ENCODE data around the gene NRIP1.

DNA sequence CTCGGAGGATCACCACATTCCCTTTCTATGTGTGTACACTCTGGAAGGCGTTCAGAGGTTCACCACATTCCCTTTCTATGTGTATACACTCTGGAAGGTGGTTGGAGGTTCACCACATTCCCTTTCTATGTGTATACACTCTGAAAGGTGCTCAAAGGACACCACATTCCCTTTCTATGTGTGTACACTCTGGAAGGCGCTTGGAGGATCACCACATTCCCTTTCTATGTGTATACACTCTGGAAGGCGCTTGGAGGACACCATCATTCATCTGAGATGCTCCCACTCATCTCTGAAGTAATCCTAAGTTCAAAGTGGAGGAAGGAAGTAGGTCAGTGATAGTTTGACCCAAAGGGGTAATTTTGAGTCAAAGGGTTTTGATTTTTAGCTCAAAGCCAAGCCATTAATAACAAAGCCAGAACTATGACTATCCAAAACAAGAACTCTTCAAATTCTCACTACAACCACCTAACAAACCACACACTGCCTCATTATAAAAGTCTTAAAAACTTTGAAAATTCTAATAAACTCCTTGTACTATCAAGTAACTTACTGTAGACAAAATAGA lies 32.9 kb downstream of the NRIP1 start:
- TF ChIP-seq EZH2 (IDR thresholded peaks at IDR 0.05): no peak
- no peak for TF ChIP-seq POLR2AphosphoS5 (IDR thresholded peaks at IDR 0.05; ENCODE audit: borderline replicate concordance, low read depth, low read length)
- TF ChIP-seq FOXP2 (optimal IDR thresholded peaks at IDR 0.05; ENCODE audit: control extremely low read depth, extremely low read length, insufficient read depth): no peak
